HCT116 (cell line): ENCODE results near the gene ZNF853. TPM values are rescaled to one million over a fixed set of nuclear protein-coding genes. Genes with fewer than 3 reads are reported as not detected.

Experiments
- ATAC-seq: fragments of 200-7000 bp; cut with Tn5 transposase; 2 replicates; pipeline ENCODE4 v1.9.1; 2020; ENCODE audit warnings: mild to moderate bottlenecking, moderate library complexity
- BruUV-seq: library from RNA; stranded (reverse); fragments of 400-500 nt; replicated peaks from 2 replicates; lab custom pipeline; 2021; lab: Mats Ljungman, UMichigan
- CTCF ChIA-PET: fragments of 300-600 bp; sonication (Branson Sonifier 250); formaldehyde crosslinking; loops from one replicate; lab custom pipeline; 2021; ENCODE audit warnings: antibody characterized with exemption; lab: Charles Lee
- POLR2A ChIA-PET: fragments of 300-600, 350-600 bp; sonication (Branson Sonifier 250); formaldehyde crosslinking; loops from one replicate; lab custom pipeline; 2021; ENCODE audit warnings: antibody characterized with exemption; lab: Charles Lee
- RAD21 ChIA-PET, 2 experiments: fragments of 300-600 bp; sonication (Branson Sonifier 250); formaldehyde crosslinking; loops; one replicate each; lab custom pipeline; 2023; ENCODE audit warnings: low total read pairs in 2 of 2; ENCODE audit not compliant: uncharacterized antibody in 2 of 2, unreplicated experiment in 2 of 2, low non-redundant PET in 1 of 2; lab: Charles Lee
- DNase-seq: peaks from one replicate; pipeline ENCODE4 v3.0.0-alpha.2; 2010; ENCODE audit warnings: low read depth, low spot score
- H2AFZ ChIP-seq: fragments of 200-600 bp; shearing (Covaris generic), sonication (generic); 2 replicates; pipeline ENCODE4 v1.6.1; 2017; ENCODE audit warnings: low read depth, mixed run types, mixed read lengths, antibody characterized with exemption, low read length; ENCODE audit not compliant: poor library complexity, severe bottlenecking
- H3K27ac ChIP-seq: 2 replicates; pipeline ENCODE4 v1.5.1; 2012; ENCODE audit warnings: low read depth, low read length
- H3K27me3 ChIP-seq: fragments of 200-600 bp; sonication (generic); 2 replicates; pipeline ENCODE4 v1.6.1; 2016; ENCODE audit warnings: mixed run types, low read length, mixed read lengths; ENCODE audit not compliant: insufficient read depth
- H3K36me3 ChIP-seq, 2 experiments: fragments of 200-500 bp in 1 of 2; fragments of 200-600 bp in 1 of 2; sonication (Bioruptor generic) in 1 of 2; sonication (generic) in 1 of 2; 2 replicates each; pipeline versions ENCODE4 v1.5.1 to v1.6.1; 2014 to 2016; ENCODE audit warnings: low read length in 2 of 2, inconsistent platforms in 1 of 2, mixed read lengths in 1 of 2, mixed run types in 1 of 2; ENCODE audit not compliant: insufficient read depth in 2 of 2, control insufficient read depth in 1 of 2
- H3K4me1 ChIP-seq, 2 experiments: fragments of 200-600 bp in 1 of 2; sonication (generic) in 1 of 2; 2 replicates each; pipeline versions ENCODE4 v1.5.1 to v1.6.1; 2012 to 2017; ENCODE audit warnings: low read length in 2 of 2, inconsistent platforms in 1 of 2, mild to moderate bottlenecking in 1 of 2, mixed read lengths in 1 of 2, mixed run types in 1 of 2, moderate library complexity in 1 of 2; ENCODE audit not compliant: insufficient read depth in 2 of 2, control insufficient read depth in 1 of 2
- H3K4me2 ChIP-seq: fragments of 200-600 bp; sonication (generic); 2 replicates; pipeline ENCODE4 v1.6.1; 2017; ENCODE audit warnings: mixed run types, low read length, mixed read lengths
- H3K4me3 ChIP-seq, 2 experiments: fragments of 200-600 bp in 1 of 2; sonication (generic) in 1 of 2; replicated peaks in 1 of 2; 2 replicates each; pipeline ENCODE4 v1.5.1; 2011 to 2016; ENCODE audit warnings: low read length in 2 of 2, control low read depth in 1 of 2, low read depth in 1 of 2, mild to moderate bottlenecking in 1 of 2, mixed read lengths in 1 of 2, mixed run types in 1 of 2
- H3K79me2 ChIP-seq: fragments of 200-600 bp; sonication (generic); 2 replicates; pipeline ENCODE4 v1.6.1; 2017; ENCODE audit warnings: mild to moderate bottlenecking, mixed run types, low read length, moderate library complexity, mixed read lengths; ENCODE audit not compliant: insufficient read depth
- H3K9ac ChIP-seq: fragments of 200-600 bp; sonication (generic); 2 replicates; pipeline ENCODE4 v1.6.1; 2016; ENCODE audit warnings: low read length, mixed read lengths
- H3K9me2 ChIP-seq: fragments of 200-600 bp; sonication (generic), shearing (Covaris generic); 2 replicates; pipeline ENCODE4 v1.6.1; 2017; ENCODE audit warnings: mixed run types, mild to moderate bottlenecking, moderate library complexity; ENCODE audit not compliant: insufficient read depth
- H3K9me3 ChIP-seq, 2 experiments: fragments of 200-500 bp in 1 of 2; fragments of 200-600 bp in 1 of 2; sonication (Bioruptor generic) in 1 of 2; sonication (generic) in 1 of 2; 2 replicates each; pipeline ENCODE4 v1.6.1; 2014 to 2017; ENCODE audit warnings: low read length in 2 of 2, mixed read lengths in 2 of 2, inconsistent platforms in 1 of 2, low read depth in 1 of 2, mild to moderate bottlenecking in 1 of 2, mixed run types in 1 of 2, moderate library complexity in 1 of 2; ENCODE audit not compliant: control insufficient read depth in 1 of 2, insufficient read depth in 1 of 2
- H4K20me1 ChIP-seq: fragments of 200-600 bp; sonication (generic), shearing (Covaris generic); 2 replicates; pipeline ENCODE4 v1.6.1; 2017; ENCODE audit warnings: mixed run types, mild to moderate bottlenecking, moderate library complexity; ENCODE audit not compliant: insufficient read depth
- ATF3 ChIP-seq: IDR thresholded peaks from 2 replicates; pipeline ENCODE4 v1.6.1; 2012
- CBX3 ChIP-seq: IDR thresholded peaks from 2 replicates; pipeline ENCODE4 v1.6.1; 2012; ENCODE audit warnings: low read depth
- ELF1 ChIP-seq: IDR thresholded peaks from 2 replicates; pipeline ENCODE4 v1.6.1; 2012; ENCODE audit warnings: low read depth, borderline replicate concordance
- EZH2phosphoT487 ChIP-seq: fragments of 200-600 bp; IDR thresholded peaks from 2 replicates; pipeline ENCODE4 v1.6.1; 2018; ENCODE audit warnings: antibody characterized with exemption, borderline replicate concordance
- FOSL1 ChIP-seq: IDR thresholded peaks from 2 replicates; pipeline ENCODE4 v1.6.1; 2012; ENCODE audit warnings: low read depth
- JUND ChIP-seq: IDR thresholded peaks from 2 replicates; pipeline ENCODE4 v1.6.1; 2012
- MAX ChIP-seq: IDR thresholded peaks from 2 replicates; pipeline ENCODE4 v1.6.1; 2012
- POLR2A ChIP-seq: IDR thresholded peaks from 2 replicates; pipeline ENCODE4 v1.7.0; 2011; ENCODE audit warnings: borderline replicate concordance; ENCODE audit not compliant: insufficient read depth, insufficient read length; ENCODE audit errors: extremely low read depth
- POLR2AphosphoS5 ChIP-seq: IDR thresholded peaks from 2 replicates; pipeline ENCODE4 v1.6.1; 2011; ENCODE audit warnings: mild to moderate bottlenecking, low read depth, low read length, moderate library complexity
- RAD21 ChIP-seq: IDR thresholded peaks from 2 replicates; pipeline ENCODE4 v1.6.1; 2012; ENCODE audit warnings: low read depth, mild to moderate bottlenecking
- REST ChIP-seq: IDR thresholded peaks from 2 replicates; pipeline ENCODE4 v1.6.1; 2012; ENCODE audit warnings: low read depth
- SIN3A ChIP-seq: IDR thresholded peaks from 2 replicates; pipeline ENCODE4 v1.6.1; 2012; ENCODE audit warnings: low read depth
- SP1 ChIP-seq: IDR thresholded peaks from 2 replicates; pipeline ENCODE4 v1.6.1; 2012; ENCODE audit warnings: low read depth
- SRF ChIP-seq: IDR thresholded peaks from 2 replicates; pipeline ENCODE4 v1.6.1; 2012; ENCODE audit warnings: low read depth
- TCF7L2 ChIP-seq: IDR thresholded peaks from 2 replicates; pipeline ENCODE4 v1.7.0; 2011; ENCODE audit warnings: borderline replicate concordance, inconsistent platforms; ENCODE audit not compliant: insufficient read depth, insufficient read length; ENCODE audit errors: extremely low read depth
- YY1 ChIP-seq: IDR thresholded peaks from 2 replicates; pipeline ENCODE4 v1.6.1; 2011; ENCODE audit warnings: low read length, low read depth, moderate library complexity, mild to moderate bottlenecking; ENCODE audit not compliant: insufficient replicate concordance; ENCODE audit errors: extremely low read depth
- ZBTB33 ChIP-seq: IDR thresholded peaks from 2 replicates; pipeline ENCODE4 v1.6.1; 2011; ENCODE audit warnings: mild to moderate bottlenecking, low read length, moderate library complexity; ENCODE audit not compliant: insufficient replicate concordance; ENCODE audit errors: extremely low read depth
- ZFX ChIP-seq: fragments of 450-650 bp; IDR thresholded peaks from 2 replicates; pipeline ENCODE4 v1.6.1; 2017
- ZNF274 ChIP-seq: fragments of 200-500 bp; sonication (Bioruptor generic); IDR thresholded peaks from 2 replicates; pipeline ENCODE4 v1.6.1; 2014; ENCODE audit warnings: mild to moderate bottlenecking, low read depth, low read length, inconsistent platforms
- intact Hi-C: fragments of 100-400 bp; cut with micrococcal nuclease; formaldehyde crosslinking; loops from 2 replicates; pipeline ENCODE4 v1.10.0; 2022
- total RNA-seq: library from RNA; stranded (reverse); gene quantifications from one replicate; pipeline ENCODE4 v1.2.1, GENCODE V29; 2021; ENCODE audit not compliant: unreplicated experiment

Gene ZNF853
- total RNA-seq, 1 experiment from 2014 or later, result 0.05 TPM

- BruUV-seq, result no TSS peak
- intact Hi-C loops, result no loop called here
- ChIA-PET CTCF (no interaction called here), RAD21 (no interaction called here), POLR2A (no interaction called here)
- Histone ChIP-seq H4K20me1 (no peaks in the 10 kb centered on the region), H3K27ac (no peak overlapping the region), H2AFZ (no peak overlapping the region), H3K79me2 (no peaks in the 10 kb centered on the region), H3K9me2 (no peaks in the 10 kb centered on the region), H3K36me3 (no peaks in the 10 kb centered on the region), H3K9ac (no peak overlapping the region), H3K4me3 (no peak overlapping the region)
- ATAC-seq, result no peak
- TF ChIP-seq FOSL1 (no peak), ZBTB33 (no peak), ZFX (no peak), ZNF274 (no peak), ELF1 (no peak), CBX3 (no peak), POLR2A (no peak), REST (no peak), ATF3 (no peak), SRF (no peak), POLR2AphosphoS5 (no peak), EZH2phosphoT487 (no peak), SIN3A (no peak), MAX (no peak), YY1 (no peak), RAD21 (no peak), JUND (no peak), SP1 (no peak), TCF7L2 (no peak)
- TF ChIP-seq, all 23 proteins: peak for 0
- no peaks in the 10 kb centered on the region for H3K4me1 ChIP-seq
- DNase-seq, result no peak
- H3K4me2 ChIP-seq, result no peak overlapping the region
- H3K27me3 ChIP-seq, result peaks cover 3% of the 10 kb centered on the region; the same call in 1 of the 2 replicates
- H3K9me3 ChIP-seq, result no peaks in the 10 kb centered on the region
Observed at GRCh38 chr7:6624246-6624611, 8.8 kb downstream of the ZNF853 start.
